ENCODE measurements around the gene DNMT3B. TPM values are rescaled to one million over a fixed set of nuclear protein-coding genes. Genes with fewer than 3 reads are reported as not detected.

Gene DNMT3B
- total RNA-seq, 1 donor from 2014 or later = 15.4 TPM

- Mint-ChIP-seq H3K4me1 (ENCODE audit: low read depth) (peaks cover 25% of the 10 kb centered on the region), H3K9me3 (ENCODE audit: low read depth) (no peaks in the 10 kb centered on the region), H3K27me3 (no peaks in the 10 kb centered on the region), H3K4me3 (ENCODE audit: low read depth) (no peak overlapping the region), H3K27ac (peak overlapping the region; percentile 58), H3K36me3 (ENCODE audit: insufficient read depth) (peaks cover 11% of the 10 kb centered on the region)
- TF ChIP-seq, protein P1, sequence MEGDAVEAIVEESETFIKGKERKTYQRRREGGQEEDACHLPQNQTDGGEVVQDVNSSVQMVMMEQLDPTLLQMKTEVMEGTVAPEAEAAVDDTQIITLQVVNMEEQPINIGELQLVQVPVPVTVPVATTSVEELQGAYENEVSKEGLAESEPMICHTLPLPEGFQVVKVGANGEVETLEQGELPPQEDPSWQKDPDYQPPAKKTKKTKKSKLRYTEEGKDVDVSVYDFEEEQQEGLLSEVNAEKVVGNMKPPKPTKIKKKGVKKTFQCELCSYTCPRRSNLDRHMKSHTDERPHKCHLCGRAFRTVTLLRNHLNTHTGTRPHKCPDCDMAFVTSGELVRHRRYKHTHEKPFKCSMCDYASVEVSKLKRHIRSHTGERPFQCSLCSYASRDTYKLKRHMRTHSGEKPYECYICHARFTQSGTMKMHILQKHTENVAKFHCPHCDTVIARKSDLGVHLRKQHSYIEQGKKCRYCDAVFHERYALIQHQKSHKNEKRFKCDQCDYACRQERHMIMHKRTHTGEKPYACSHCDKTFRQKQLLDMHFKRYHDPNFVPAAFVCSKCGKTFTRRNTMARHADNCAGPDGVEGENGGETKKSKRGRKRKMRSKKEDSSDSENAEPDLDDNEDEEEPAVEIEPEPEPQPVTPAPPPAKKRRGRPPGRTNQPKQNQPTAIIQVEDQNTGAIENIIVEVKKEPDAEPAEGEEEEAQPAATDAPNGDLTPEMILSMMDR (IDR thresholded peaks at IDR 0.05; ENCODE audit: unreplicated experiment) = no peak
- no peak for DNase-seq (ENCODE audit: low spot score, unreplicated experiment)
Observed at GRCh38 chr20:32823737-32824588, 61.8 kb downstream of the DNMT3B start.

GRCh38 chr20:32828029-32828680, 66.0 kb downstream of the DNMT3B start:
- no peak for DNase-seq (ENCODE audit: low spot score, unreplicated experiment)
- peak overlapping the region; percentile 15 for H3K27ac Mint-ChIP-seq
- H3K4me3 Mint-ChIP-seq (ENCODE audit: low read depth) = no peak overlapping the region
- no peaks in the 10 kb centered on the region for H3K27me3 Mint-ChIP-seq
- TF ChIP-seq, protein P1 (IDR thresholded peaks at IDR 0.05; ENCODE audit: unreplicated experiment) = no peak
- H3K4me1 Mint-ChIP-seq (ENCODE audit: low read depth) = peaks cover 23% of the 10 kb centered on the region
- no peaks in the 10 kb centered on the region for H3K9me3 Mint-ChIP-seq (ENCODE audit: low read depth)
- peaks cover 38% of the 10 kb centered on the region for H3K36me3 Mint-ChIP-seq (ENCODE audit: insufficient read depth)

GRCh38 chr20:32829311-32830005, 67.3 kb downstream of the DNMT3B start:
- peak overlapping the region; percentile 86 for H3K27ac Mint-ChIP-seq
- no peak for DNase-seq (ENCODE audit: low spot score, unreplicated experiment)
- H3K9me3 Mint-ChIP-seq (ENCODE audit: low read depth) = no peaks in the 10 kb centered on the region
- TF ChIP-seq, protein P1 (IDR thresholded peaks at IDR 0.05; ENCODE audit: unreplicated experiment) = no peak
- no peaks in the 10 kb centered on the region for H3K27me3 Mint-ChIP-seq
- H3K4me3 Mint-ChIP-seq (ENCODE audit: low read depth) = no peak overlapping the region
- H3K4me1 Mint-ChIP-seq (ENCODE audit: low read depth) = peaks cover 22% of the 10 kb centered on the region
- H3K36me3 Mint-ChIP-seq (ENCODE audit: insufficient read depth) = peaks cover 40% of the 10 kb centered on the region

DNA sequence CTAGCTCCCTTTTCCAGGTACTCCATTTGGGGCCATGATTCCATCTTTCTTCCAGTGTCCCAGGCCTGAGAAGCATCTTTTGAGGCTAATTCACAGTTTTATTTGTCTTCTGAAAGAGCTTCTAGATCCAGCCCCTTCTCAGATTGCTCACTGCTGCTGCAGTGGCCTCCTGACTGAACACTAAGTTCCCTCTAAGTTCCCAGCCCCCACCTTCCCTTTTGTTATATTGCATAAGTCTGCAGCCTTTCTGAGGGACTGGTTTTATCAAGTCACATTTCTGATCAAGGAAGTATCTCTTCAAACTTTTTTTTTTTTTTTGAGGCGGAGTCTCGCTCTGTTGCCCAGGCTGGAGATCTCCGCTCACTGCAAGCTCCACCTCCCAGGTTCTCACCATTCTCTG, 68.3 kb downstream of the DNMT3B start:
- Mint-ChIP-seq H3K4me1 (ENCODE audit: low read depth) (peaks cover 22% of the 10 kb centered on the region), H3K36me3 (ENCODE audit: insufficient read depth) (peaks cover 40% of the 10 kb centered on the region), H3K27me3 (no peaks in the 10 kb centered on the region), H3K9me3 (ENCODE audit: low read depth) (no peaks in the 10 kb centered on the region), H3K27ac (peak overlapping the region; percentile 31), H3K4me3 (ENCODE audit: low read depth) (no peak overlapping the region)
- no peak for DNase-seq (ENCODE audit: low spot score, unreplicated experiment)
- TF ChIP-seq, protein P1 (IDR thresholded peaks at IDR 0.05; ENCODE audit: unreplicated experiment) = no peak

- Mint-ChIP-seq H3K4me3 (ENCODE audit: low read depth) (no peak overlapping the region), H3K36me3 (ENCODE audit: insufficient read depth) (peaks cover 39% of the 10 kb centered on the region), H3K9me3 (ENCODE audit: low read depth) (no peaks in the 10 kb centered on the region), H3K27ac (peak overlapping the region; percentile 47), H3K4me1 (ENCODE audit: low read depth) (peaks cover 22% of the 10 kb centered on the region), H3K27me3 (no peaks in the 10 kb centered on the region)
- DNase-seq (ENCODE audit: low spot score, unreplicated experiment) = no peak
- TF ChIP-seq, protein P1 (IDR thresholded peaks at IDR 0.05; ENCODE audit: unreplicated experiment) = no peak
Observed at GRCh38 chr20:32831982-32832381, 69.8 kb downstream of the DNMT3B start.
